ENCODE measurements around the gene MEGF11. TPM values are rescaled to one million over a fixed set of nuclear protein-coding genes. Genes with fewer than 3 reads are reported as not detected.

Gene MEGF11
- total and polyA plus RNA-seq, 10 donors: 0.02 to 0.61 (median 0.23) TPM; not detected in 4

GRCh38 chr15:66229790-66230465 lies 23.6 kb downstream of the MEGF11 start:
- TF ChIP-seq POLR2AphosphoS5 (IDR thresholded peaks at IDR 0.05) (no peak), POLR2A (IDR thresholded peaks at IDR 0.05) (no peak), CTCF (IDR thresholded peaks at IDR 0.05 in 8 of 11, conservative IDR thresholded peaks at IDR 0.05 in 3 of 11) (no peak)
- Histone ChIP-seq H3K27me3 (replicated peaks in 1 of 7) (peaks cover 0 to 11% (median 0%) of the 10 kb centered on the region in 7 donors), H3K27ac (no peak overlapping the region), H3K9me3 (no peaks in the 10 kb centered on the region), H3K36me3 (no peaks in the 10 kb centered on the region), H3K4me1 (no peaks in the 10 kb centered on the region), H3K4me3 (no peak overlapping the region)
- intact Hi-C loops (cut with DNase I; ENCODE audit: low total_unique reads): no loop called here
- WGBS, 5 donors: 67 to 85% (median 77%) methylated on average over 5 to 6 of the region's 6 CpGs
- DNase-seq: peak; percentile 23

GRCh38 chr15:66228807-66229735 lies 24.5 kb downstream of the MEGF11 start:
- H3K27ac ChIP-seq: no peak overlapping the region
- H3K27me3 ChIP-seq (replicated peaks in 1 of 7): peaks cover 0 to 2% (median 0%) of the 10 kb centered on the region in 7 donors
- H3K36me3 ChIP-seq: no peaks in the 10 kb centered on the region
- 79 to 92% (median 87%) methylated on average over 12 to 13 of the region's 13 CpGs for WGBS, 5 donors
- H3K4me3 ChIP-seq: no peak overlapping the region
- H3K9me3 ChIP-seq: no peaks in the 10 kb centered on the region
- peak; percentile 50 for DNase-seq
- intact Hi-C loops (cut with DNase I; ENCODE audit: low total_unique reads): no loop called here
- no peak for TF ChIP-seq POLR2AphosphoS5 (IDR thresholded peaks at IDR 0.05)
- TF ChIP-seq POLR2A (IDR thresholded peaks at IDR 0.05): no peak
- TF ChIP-seq CTCF (IDR thresholded peaks at IDR 0.05 in 8 of 11, conservative IDR thresholded peaks at IDR 0.05 in 3 of 11): no peak
- no peaks in the 10 kb centered on the region for H3K4me1 ChIP-seq

- Histone ChIP-seq H3K36me3 (no peaks in the 10 kb centered on the region), H3K9me3 (no peaks in the 10 kb centered on the region), H3K4me1 (no peaks in the 10 kb centered on the region), H3K4me3 (no peak overlapping the region), H3K27ac (no peak overlapping the region), H3K27me3 (replicated peaks in 1 of 7) (peaks cover 0 to 5% (median 0%) of the 10 kb centered on the region in 7 donors)
- 83 to 91% (median 85%) methylated on average over 8 of the region's 8 CpGs for WGBS, 5 donors
- peak; percentile 29 for DNase-seq
- TF ChIP-seq POLR2A (IDR thresholded peaks at IDR 0.05) (no peak), CTCF (IDR thresholded peaks at IDR 0.05 in 8 of 11, conservative IDR thresholded peaks at IDR 0.05 in 3 of 11) (no peak)
- intact Hi-C loops (cut with DNase I; ENCODE audit: low total_unique reads): no loop called here
Observed at GRCh38 chr15:66226736-66227135, 26.8 kb downstream of the MEGF11 start.
